Testis (tissue), 3 donors: ENCODE results near the gene STARD7. TPM values are rescaled to one million over a fixed set of nuclear protein-coding genes. Genes with fewer than 3 reads are reported as not detected.

Experiments
- DNase-seq: peaks from one replicate; pipeline ENCODE4 v3.0.0-alpha.2; 2019
- H3K27ac ChIP-seq, 2 donors: fragments of 200-600 bp; sonication (generic); one replicate each; pipeline ENCODE4 v1.5.1; 2019
- H3K27me3 ChIP-seq: fragments of 200-600 bp; sonication (generic); one replicate; pipeline ENCODE4 v1.5.1; 2019
- H3K36me3 ChIP-seq: fragments of 200-600 bp; sonication (generic); one replicate; pipeline ENCODE4 v1.5.1; 2017; ENCODE audit warnings: low read depth; ENCODE audit errors: missing control alignments
- H3K4me1 ChIP-seq: fragments of 200-600 bp; sonication (generic); one replicate; pipeline ENCODE4 v1.5.1; 2019
- H3K4me3 ChIP-seq, 2 donors: fragments of 200-600 bp; sonication (generic); one replicate each; pipeline ENCODE4 v1.5.1; 2017 to 2019
- H3K9me3 ChIP-seq: fragments of 200-600 bp; sonication (generic); one replicate; pipeline ENCODE4 v1.5.1; 2017
- POLR2A ChIP-seq: fragments of 450-650 bp; IDR thresholded peaks from one replicate; pipeline ENCODE4 v1.6.1; 2017; ENCODE audit warnings: antibody characterized with exemption, mild to moderate bottlenecking, moderate library complexity
- WGBS, 2 donors: methylation state at CpG; one replicate each; pipeline ENCODE4 v1.1.5; 2018; 5-methylcytosine and 5-hydroxymethylcytosine counted together
- intact Hi-C: fragments of 100-400 bp; cut with DNase I; formaldehyde crosslinking; loops from one replicate; pipeline ENCODE4 v1.15.1; 2023; ENCODE audit warnings: low total_unique reads
- polyA plus RNA-seq: library from polyadenylated mRNA; stranded (reverse); fragments of 350-450 nt; fragmentation: Illumina TruSeq; extraction: RNeasy Lipid Tissue Mini Kit (QIAGEN cat#74804); gene quantifications from one replicate; pipeline ENCODE4 v1.2.3, GENCODE V29; 2014; ENCODE audit warnings: low read depth, low replicate concordance; ENCODE audit not compliant: insufficient read depth
- total RNA-seq, 2 donors: library from RNA; depleted of rRNA; stranded (reverse); fragments of >200 nt; gene quantifications; one replicate each; pipeline ENCODE4 v1.2.3, GENCODE V29; 2016
- TF ChIP-seq, protein P1 (sequence below), 3 experiments: fragments of 450-650 bp in 2 of 3; fragments of 200-600 bp in 1 of 3; sonication (generic) in 1 of 3; IDR thresholded peaks; one replicate each; pipeline ENCODE4 v1.5.1; 2016 to 2019; ENCODE audit warnings: antibody characterized with exemption in 3 of 3, mild to moderate bottlenecking in 2 of 3, moderate library complexity in 1 of 3

STARD7 gene
- total and polyA plus RNA-seq, 3 donors from 2014 or later, result 58.0 to 96.2 (median 77.7) TPM

DNA sequence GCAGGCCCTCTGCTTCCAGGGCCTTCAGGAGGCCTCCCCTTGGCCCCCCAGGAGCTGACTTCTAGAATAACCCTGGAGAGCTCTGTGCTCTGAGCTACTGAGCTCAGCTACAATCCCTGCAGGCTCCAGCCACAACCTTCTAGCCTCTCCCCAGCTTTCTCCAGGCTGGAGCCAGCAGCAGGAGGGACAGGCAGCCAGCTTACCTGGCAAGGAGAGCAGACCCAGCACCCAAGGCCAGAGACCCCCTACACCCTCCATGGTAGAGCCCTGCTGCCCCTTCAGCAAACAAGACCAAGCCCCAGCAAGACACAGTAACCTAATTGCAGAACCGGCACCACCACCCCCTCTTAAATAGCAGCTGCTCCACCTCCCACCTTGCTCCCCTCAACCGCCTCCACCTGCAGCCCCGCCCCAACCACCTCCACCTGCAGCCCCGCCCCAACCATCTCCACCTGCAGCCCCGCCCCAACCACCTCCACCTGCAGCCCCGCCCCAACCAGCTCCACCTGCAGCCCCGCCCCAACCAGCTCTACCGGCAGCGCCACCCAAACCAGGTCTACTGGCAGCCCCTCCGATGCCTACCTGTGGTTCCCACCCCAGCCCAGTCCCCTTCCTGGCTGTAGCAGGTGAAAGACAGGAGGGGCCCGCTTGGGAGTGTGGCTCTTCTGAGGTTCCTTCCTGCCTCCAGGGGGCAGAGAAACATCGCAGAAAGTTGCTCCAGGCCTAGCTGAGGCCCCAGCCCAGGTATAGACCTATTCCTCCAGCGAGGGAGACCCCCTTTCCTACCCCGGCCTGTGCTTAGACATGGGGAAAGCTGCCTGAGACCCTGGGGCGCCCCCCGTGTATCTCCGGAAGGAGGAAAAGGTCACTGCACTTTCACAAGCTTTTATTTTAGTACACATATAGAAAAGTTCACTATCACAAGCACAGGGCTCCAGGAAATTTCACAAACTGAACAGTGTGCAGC, 70.2 kb downstream of the STARD7 start, which contains the start of gene ASTL:
Gene ASTL (minus strand): TSS at position 324 of the 967 bp plus-strand sequence. CDS start 66 bp downstream, at position 258.
- no peak for TF ChIP-seq POLR2A
- TF ChIP-seq, protein P1, sequence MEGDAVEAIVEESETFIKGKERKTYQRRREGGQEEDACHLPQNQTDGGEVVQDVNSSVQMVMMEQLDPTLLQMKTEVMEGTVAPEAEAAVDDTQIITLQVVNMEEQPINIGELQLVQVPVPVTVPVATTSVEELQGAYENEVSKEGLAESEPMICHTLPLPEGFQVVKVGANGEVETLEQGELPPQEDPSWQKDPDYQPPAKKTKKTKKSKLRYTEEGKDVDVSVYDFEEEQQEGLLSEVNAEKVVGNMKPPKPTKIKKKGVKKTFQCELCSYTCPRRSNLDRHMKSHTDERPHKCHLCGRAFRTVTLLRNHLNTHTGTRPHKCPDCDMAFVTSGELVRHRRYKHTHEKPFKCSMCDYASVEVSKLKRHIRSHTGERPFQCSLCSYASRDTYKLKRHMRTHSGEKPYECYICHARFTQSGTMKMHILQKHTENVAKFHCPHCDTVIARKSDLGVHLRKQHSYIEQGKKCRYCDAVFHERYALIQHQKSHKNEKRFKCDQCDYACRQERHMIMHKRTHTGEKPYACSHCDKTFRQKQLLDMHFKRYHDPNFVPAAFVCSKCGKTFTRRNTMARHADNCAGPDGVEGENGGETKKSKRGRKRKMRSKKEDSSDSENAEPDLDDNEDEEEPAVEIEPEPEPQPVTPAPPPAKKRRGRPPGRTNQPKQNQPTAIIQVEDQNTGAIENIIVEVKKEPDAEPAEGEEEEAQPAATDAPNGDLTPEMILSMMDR (IDR thresholded peaks at IDR 0.05), result peak; percentile 13 to 30 (median 29)
- H3K27ac ChIP-seq, result no peak within 1 kb of the TSS
- H3K4me1 ChIP-seq, result no peaks in the 10 kb centered on the region
- 47 to 54% methylated on average over 14 to 17 of the region's 17 CpGs for WGBS, 2 donors
- peak; percentile 60 for DNase-seq
- no peaks in the 10 kb centered on the region for H3K9me3 ChIP-seq
- H3K36me3 ChIP-seq, result no peaks in the 10 kb centered on the region
- intact Hi-C loops, result no loop called here
- H3K27me3 ChIP-seq, result no peaks in the 10 kb centered on the region
- no peak within 1 kb of the TSS for H3K4me3 ChIP-seq

DNA sequence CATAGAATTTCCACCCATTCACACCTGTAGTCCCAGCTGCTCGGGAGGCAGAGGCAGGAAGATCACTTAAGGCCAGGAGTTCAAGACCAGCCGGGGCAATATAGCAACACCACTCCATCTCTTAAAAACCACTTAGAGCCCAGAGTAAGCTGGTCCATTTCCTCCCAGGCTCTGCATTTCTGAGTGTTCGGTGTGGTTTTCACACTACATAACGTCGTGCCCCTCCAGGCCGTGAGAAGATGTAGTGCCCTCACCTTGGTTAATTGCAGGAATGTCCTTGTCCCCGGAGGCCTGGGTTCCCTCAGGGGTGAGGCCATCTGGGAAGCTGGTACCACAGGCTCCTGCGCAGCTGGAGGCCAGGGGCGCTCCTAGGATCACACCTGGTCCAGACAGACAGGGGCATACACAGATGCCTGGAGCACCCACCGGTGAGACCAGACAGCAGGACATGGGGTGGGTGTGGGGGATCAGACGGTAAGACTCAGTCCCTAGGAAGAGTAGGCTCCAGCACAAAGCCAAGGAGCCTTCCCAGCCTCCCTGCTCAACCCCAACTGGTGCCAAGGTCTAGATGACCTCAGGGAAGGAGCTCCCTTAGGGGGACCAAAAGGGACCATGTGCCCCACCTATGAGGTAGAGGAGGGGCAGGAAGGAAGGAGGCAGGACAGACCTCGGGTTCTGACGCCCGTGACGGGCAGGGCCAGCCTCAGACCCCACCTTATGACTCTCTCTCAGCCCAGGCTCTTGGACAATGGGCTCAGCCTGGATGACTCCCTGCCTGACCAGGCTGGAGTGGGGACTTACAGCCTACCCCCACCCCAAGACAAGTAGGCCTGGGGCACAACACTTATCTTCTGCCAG, 71.1 kb downstream of the STARD7 start:
- no peak overlapping the region for H3K4me3 ChIP-seq
- H3K27ac ChIP-seq, result no peak overlapping the region
- no peak for DNase-seq
- no peaks in the 10 kb centered on the region for H3K4me1 ChIP-seq
- WGBS, 2 donors, result 84 to 89% methylated on average over 13 to 15 of the region's 15 CpGs
- no peaks in the 10 kb centered on the region for H3K9me3 ChIP-seq
- TF ChIP-seq POLR2A, result no peak
- TF ChIP-seq, protein P1 (IDR thresholded peaks at IDR 0.05), result no peak
- intact Hi-C loops, result no loop called here
- H3K27me3 ChIP-seq, result no peaks in the 10 kb centered on the region
- H3K36me3 ChIP-seq, result no peaks in the 10 kb centered on the region

DNA sequence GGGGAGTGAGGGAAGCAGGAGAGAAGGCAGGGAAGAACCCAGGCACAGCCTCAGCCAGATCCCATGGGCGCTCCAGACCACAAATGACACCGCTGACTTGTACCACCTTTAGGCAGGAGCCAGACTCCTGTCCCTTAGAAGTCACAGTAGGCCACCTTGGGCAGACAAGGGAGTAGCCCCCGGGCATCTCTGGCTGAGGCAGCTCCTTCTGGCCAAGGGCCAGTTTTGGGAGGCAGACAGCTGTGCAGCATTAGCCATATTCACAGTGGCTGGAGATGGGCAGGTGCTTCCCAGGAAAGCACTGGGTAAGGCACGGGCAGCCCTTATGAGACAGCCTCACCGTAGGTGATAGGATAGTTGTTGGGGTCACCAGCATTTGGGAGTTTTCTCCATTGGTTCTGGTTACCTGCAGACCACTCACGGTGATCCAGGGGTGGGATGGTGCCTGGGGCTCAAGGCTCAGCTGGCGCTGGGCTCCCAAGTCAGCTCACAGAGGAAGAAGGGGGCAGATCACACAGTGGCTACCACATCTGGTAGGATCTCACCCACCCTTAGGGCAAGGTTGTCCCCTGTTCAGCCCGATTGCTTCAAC, 72.4 kb downstream of the STARD7 start:
- no peaks in the 10 kb centered on the region for H3K27me3 ChIP-seq
- intact Hi-C loops, result no loop called here
- no peaks in the 10 kb centered on the region for H3K9me3 ChIP-seq
- WGBS, 2 donors, result 83 to 84% methylated on average over 7 to 8 of the region's 8 CpGs
- no peak for DNase-seq
- H3K27ac ChIP-seq, result no peak overlapping the region
- no peaks in the 10 kb centered on the region for H3K4me1 ChIP-seq
- TF ChIP-seq, protein P1 (IDR thresholded peaks at IDR 0.05), result no peak
- TF ChIP-seq POLR2A, result no peak
- no peaks in the 10 kb centered on the region for H3K36me3 ChIP-seq
- H3K4me3 ChIP-seq, result no peak overlapping the region

DNA sequence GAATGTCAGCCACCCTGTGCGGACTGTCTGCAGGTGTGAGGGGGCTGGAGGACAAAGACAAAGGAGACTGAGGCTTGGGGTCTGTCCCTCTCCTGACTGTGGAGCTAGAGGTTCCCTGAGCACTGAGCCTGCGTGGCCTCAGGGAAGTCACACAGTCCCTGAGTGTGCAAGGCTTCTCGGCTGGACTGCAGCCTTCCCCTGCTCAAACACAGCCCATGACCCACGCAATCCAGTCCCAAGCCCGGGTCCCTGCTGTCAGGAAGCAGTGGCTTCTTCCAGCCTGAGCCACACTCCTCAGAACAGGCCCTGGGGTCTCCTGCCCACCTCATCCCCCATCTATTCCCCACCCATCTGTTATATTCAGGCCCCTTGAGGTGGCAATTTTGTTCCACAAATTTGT, 73.0 kb downstream of the STARD7 start:
- Histone ChIP-seq H3K4me3 (no peak overlapping the region), H3K4me1 (no peaks in the 10 kb centered on the region), H3K27ac (no peak overlapping the region), H3K36me3 (no peaks in the 10 kb centered on the region), H3K9me3 (no peaks in the 10 kb centered on the region), H3K27me3 (no peaks in the 10 kb centered on the region)
- TF ChIP-seq, protein P1 (IDR thresholded peaks at IDR 0.05), result no peak
- TF ChIP-seq POLR2A, result no peak
- WGBS, 2 donors, result 90 to 93% methylated on average over 4 to 5 of the region's 5 CpGs
- DNase-seq, result no peak
- intact Hi-C loops, result no loop called here
